Panc1 (cell line): ENCODE data around the gene NUP62CL.

ENCODE experiments used
- POLR2AphosphoS5 ChIP-seq: IDR thresholded peaks from 2 replicates; pipeline ENCODE4 v1.6.1; 2012; ENCODE audit warnings: mild to moderate bottlenecking, low read depth, low read length, moderate library complexity
- REST ChIP-seq, 2 experiments: IDR thresholded peaks; 2 replicates each; pipeline ENCODE4 v1.6.1; 2011 to 2012; ENCODE audit warnings: low read depth in 2 of 2, control low read depth in 1 of 2, low read length in 1 of 2, mild to moderate bottlenecking in 1 of 2, moderate library complexity in 1 of 2; ENCODE audit not compliant: insufficient read depth in 1 of 2
- SIN3A ChIP-seq: IDR thresholded peaks from 2 replicates; pipeline ENCODE4 v1.6.1; 2012; ENCODE audit warnings: low read depth, mild to moderate bottlenecking, low read length, moderate library complexity, borderline replicate concordance; ENCODE audit not compliant: insufficient read depth
- TCF7L2 ChIP-seq: IDR thresholded peaks from 2 replicates; pipeline ENCODE4 v1.6.1; 2011; ENCODE audit warnings: mild to moderate bottlenecking, low read depth, low read length, inconsistent platforms
- TF ChIP-seq, protein P1 (sequence below): fragments of 450-650 bp; IDR thresholded peaks from 2 replicates; pipeline ENCODE4 v1.5.1; 2017; ENCODE audit warnings: mild to moderate bottlenecking

DNA sequence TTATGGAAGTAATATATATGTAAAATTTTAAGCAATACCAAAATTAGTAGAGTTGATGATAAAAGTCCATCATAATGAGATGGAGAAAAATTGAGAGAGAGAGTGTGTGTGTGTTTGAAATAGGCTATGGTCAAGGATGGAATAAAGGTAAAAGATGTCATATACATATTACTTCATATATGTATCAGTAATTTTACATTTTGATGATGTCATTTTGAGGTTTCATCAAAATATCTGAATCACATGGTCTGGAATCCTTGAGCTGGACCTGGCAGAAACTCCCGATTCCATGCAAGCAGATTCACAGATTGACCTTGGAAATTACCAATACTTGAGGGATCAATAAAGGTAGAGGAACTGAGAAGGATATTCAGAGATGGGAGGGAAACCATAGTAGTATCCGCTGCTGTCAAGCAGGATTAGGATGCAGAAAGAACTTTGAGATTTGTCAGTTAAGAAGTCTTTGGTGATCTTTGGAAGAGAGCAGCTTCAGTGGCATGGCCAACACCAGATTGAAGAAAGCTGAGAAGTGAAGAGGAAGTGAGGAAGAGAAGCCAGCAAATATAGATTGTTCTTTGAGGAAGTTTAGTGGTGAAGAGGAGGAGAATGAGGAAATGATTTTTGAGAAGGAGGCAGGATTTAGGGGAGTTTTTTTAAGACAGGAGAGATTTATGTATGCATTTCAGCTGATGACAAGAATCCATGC, 21.7 kb upstream of the NUP62CL start:
- TF ChIP-seq, protein P1, sequence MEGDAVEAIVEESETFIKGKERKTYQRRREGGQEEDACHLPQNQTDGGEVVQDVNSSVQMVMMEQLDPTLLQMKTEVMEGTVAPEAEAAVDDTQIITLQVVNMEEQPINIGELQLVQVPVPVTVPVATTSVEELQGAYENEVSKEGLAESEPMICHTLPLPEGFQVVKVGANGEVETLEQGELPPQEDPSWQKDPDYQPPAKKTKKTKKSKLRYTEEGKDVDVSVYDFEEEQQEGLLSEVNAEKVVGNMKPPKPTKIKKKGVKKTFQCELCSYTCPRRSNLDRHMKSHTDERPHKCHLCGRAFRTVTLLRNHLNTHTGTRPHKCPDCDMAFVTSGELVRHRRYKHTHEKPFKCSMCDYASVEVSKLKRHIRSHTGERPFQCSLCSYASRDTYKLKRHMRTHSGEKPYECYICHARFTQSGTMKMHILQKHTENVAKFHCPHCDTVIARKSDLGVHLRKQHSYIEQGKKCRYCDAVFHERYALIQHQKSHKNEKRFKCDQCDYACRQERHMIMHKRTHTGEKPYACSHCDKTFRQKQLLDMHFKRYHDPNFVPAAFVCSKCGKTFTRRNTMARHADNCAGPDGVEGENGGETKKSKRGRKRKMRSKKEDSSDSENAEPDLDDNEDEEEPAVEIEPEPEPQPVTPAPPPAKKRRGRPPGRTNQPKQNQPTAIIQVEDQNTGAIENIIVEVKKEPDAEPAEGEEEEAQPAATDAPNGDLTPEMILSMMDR, result no peak
- TF ChIP-seq REST (IDR thresholded peaks at IDR 0.05; ENCODE audit: insufficient read depth in 1 of 2, low read depth in 2 of 2, low read length in 1 of 2), result no peak
- no peak for TF ChIP-seq POLR2AphosphoS5
- TF ChIP-seq SIN3A, result no peak
- no peak for TF ChIP-seq TCF7L2
